Ishikawa (cell line): Measurements from ENCODE around the gene STX7.

ENCODE experiments used
- CEBPB ChIP-seq: IDR thresholded peaks from 2 replicates; pipeline ENCODE4 v1.6.1; 2012
- CREB1 ChIP-seq: IDR thresholded peaks from 2 replicates; pipeline ENCODE4 v1.6.1; 2012; ENCODE audit warnings: low read depth
- EGR1 ChIP-seq: IDR thresholded peaks from 2 replicates; pipeline ENCODE4 v1.6.1; 2012
- EP300 ChIP-seq: IDR thresholded peaks from 2 replicates; pipeline ENCODE4 v1.6.1; 2012; ENCODE audit warnings: borderline replicate concordance
- FOXM1 ChIP-seq: IDR thresholded peaks from 2 replicates; pipeline ENCODE4 v1.6.1; 2012; ENCODE audit warnings: low read depth, borderline replicate concordance
- NFIC ChIP-seq: IDR thresholded peaks from 2 replicates; pipeline ENCODE4 v1.6.1; 2012
- RAD21 ChIP-seq: IDR thresholded peaks from 2 replicates; pipeline ENCODE4 v1.6.1; 2012; ENCODE audit warnings: low read depth
- REST ChIP-seq: IDR thresholded peaks from 2 replicates; pipeline ENCODE4 v1.6.1; 2012; ENCODE audit warnings: low read depth, mild to moderate bottlenecking
- TAF1 ChIP-seq: IDR thresholded peaks from 2 replicates; pipeline ENCODE4 v1.6.1; 2012; ENCODE audit warnings: low read depth, mild to moderate bottlenecking
- TCF12 ChIP-seq: IDR thresholded peaks from 2 replicates; pipeline ENCODE4 v1.6.1; 2012; ENCODE audit warnings: low read depth
- TEAD4 ChIP-seq: IDR thresholded peaks from 2 replicates; pipeline ENCODE4 v1.6.1; 2012
- USF1 ChIP-seq: IDR thresholded peaks from 2 replicates; pipeline ENCODE4 v1.6.1; 2012
- YY1 ChIP-seq: IDR thresholded peaks from 2 replicates; pipeline ENCODE4 v1.6.1; 2012; ENCODE audit warnings: low read depth
- ZBTB7A ChIP-seq: IDR thresholded peaks from 2 replicates; pipeline ENCODE4 v1.6.1; 2012; ENCODE audit warnings: low read depth
- TF ChIP-seq, protein P1 (sequence below): IDR thresholded peaks from 2 replicates; pipeline ENCODE4 v1.6.1; 2012

STX7 gene

DNA sequence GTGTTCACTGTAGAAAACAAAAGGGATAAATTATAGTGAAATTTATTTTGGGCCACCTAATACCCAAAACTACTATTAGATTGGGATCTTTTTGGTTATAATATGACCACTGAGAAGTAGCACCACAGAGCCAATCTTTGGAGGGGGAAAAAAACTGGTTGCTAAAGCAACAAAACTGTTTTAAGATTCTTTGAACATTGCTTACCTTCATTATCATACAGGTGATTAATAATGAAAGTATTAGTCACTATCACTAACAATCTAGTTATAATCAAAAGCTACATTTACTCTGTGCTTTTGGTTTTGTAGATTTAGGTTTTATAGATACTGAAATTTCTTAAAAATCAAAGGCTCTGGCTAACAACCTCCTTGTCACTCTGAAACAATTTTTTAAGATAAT lies 31.7 kb downstream of the STX7 start:
- TF ChIP-seq USF1 (no peak), TAF1 (no peak), CEBPB (no peak), TCF12 (no peak), FOXM1 (no peak), EGR1 (no peak), TEAD4 (no peak), EP300 (no peak), YY1 (no peak), CREB1 (no peak), RAD21 (no peak)

DNA sequence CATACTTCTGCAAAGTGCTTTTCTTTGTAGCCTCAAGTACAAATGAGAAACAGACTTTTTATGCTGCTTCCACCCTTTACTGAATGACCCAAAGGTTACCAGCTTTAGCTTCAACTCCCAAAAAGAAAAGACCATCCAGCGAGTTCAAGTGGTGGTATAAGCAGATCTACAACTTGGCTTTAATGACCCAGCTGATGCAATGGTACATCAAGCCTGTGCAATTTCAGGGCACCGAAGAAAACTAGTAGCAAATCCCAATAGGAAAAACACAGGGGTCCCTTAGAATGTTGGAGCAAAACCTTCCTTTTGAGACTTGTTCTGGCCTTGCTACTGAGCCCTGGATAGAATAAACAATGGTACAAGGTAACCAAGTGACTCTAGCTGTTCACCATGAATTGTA lies 33.8 kb downstream of the STX7 start:
- TF ChIP-seq, protein P1, sequence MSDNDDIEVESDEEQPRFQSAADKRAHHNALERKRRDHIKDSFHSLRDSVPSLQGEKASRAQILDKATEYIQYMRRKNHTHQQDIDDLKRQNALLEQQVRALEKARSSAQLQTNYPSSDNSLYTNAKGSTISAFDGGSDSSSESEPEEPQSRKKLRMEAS: no peak
- TF ChIP-seq ZBTB7A (no peak), CEBPB (no peak), TAF1 (no peak), FOXM1 (no peak), YY1 (no peak), TCF12 (no peak), NFIC (no peak)

GRCh38 chr6:132478674-132479073 lies 34.2 kb downstream of the STX7 start:
- TF ChIP-seq TAF1: no peak

- TF ChIP-seq TEAD4: no peak
- TF ChIP-seq TCF12: no peak
Observed at GRCh38 chr6:132478266-132478665, 34.6 kb downstream of the STX7 start.

DNA sequence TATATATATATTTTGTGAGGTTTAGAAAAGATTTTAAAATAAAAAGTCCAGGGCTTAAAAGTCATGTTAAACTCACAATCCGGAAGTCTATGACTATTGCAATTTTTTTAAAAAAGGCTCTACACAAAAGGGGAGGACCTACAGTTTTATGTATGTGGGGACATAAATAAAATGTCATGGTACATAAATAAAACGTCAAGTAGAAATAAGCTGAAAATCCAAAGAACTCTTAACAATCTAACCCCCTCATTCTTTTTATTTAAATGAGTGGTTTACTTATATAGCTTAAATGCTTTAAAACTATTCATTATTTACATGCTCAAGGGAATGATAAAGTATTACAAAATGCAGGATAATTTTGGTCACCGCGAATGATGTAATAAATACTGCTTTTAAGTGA lies 36.2 kb downstream of the STX7 start:
- TF ChIP-seq ZBTB7A: no peak

DNA sequence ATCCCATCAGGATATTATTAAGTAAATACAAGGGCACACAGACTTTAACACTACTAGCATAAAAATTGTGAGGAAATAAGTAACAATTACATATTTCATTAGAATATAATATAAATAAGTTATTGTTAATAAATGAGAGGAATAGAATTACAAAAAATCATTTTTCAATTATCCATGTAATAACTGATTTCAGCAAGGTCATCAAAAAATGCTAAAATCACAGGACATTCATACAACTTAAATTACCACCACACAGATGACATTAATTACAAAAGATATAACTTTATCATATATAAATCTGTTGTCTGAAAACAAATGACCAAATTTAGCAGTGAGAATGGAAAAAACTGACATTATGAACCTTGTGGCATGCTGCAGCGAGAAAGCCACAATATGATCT lies 37.0 kb downstream of the STX7 start:
- TF ChIP-seq TCF12 (no peak), FOXM1 (no peak)

DNA sequence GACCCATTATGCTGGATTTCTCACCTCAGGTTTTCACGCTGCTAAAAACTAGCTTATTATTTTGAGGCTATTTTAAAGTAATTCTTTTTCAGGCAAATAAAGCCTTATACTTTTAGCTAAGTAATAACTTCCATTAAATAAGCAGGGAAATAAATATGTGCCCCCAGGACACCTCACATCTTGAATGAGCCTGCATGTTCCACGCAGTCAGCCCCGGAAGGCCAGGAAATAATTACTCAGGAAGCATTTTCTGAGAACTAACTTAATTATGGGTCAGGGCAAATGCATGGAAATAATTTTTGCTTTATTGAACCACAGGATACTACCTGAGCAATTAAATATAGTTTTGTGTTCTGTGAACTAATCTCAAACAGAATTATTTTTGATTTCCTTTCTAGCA lies 41.1 kb downstream of the STX7 start:
- TF ChIP-seq CEBPB (no peak), ZBTB7A (no peak), CREB1 (no peak), USF1 (no peak), EGR1 (no peak), RAD21 (no peak), TEAD4 (no peak), TAF1 (no peak), NFIC (no peak), EP300 (no peak), REST (no peak), FOXM1 (no peak)
- TF ChIP-seq, protein P1: no peak

GRCh38 chr6:132466952-132467351 lies 46.0 kb downstream of the STX7 start:
- TF ChIP-seq EP300: no peak
- no peak for TF ChIP-seq REST
- TF ChIP-seq, protein P1: no peak
- no peak for TF ChIP-seq TAF1
- no peak for TF ChIP-seq TEAD4
- TF ChIP-seq EGR1: no peak
- no peak for TF ChIP-seq YY1
- no peak for TF ChIP-seq NFIC
- no peak for TF ChIP-seq RAD21
- TF ChIP-seq CREB1: no peak
- TF ChIP-seq FOXM1: no peak
- no peak for TF ChIP-seq ZBTB7A
- TF ChIP-seq TCF12: no peak
- TF ChIP-seq CEBPB: no peak
- no peak for TF ChIP-seq USF1
